Testis (tissue), 3 donors: ENCODE data around the gene OTOG. TPM values are rescaled to one million over a fixed set of nuclear protein-coding genes. Genes with fewer than 3 reads are reported as not detected.

Experiments
- DNase-seq: peaks from one replicate; pipeline ENCODE4 v3.0.0-alpha.2; 2019
- H3K27ac ChIP-seq, 2 donors: fragments of 200-600 bp; sonication (generic); one replicate each; pipeline ENCODE4 v1.5.1; 2019
- H3K27me3 ChIP-seq: fragments of 200-600 bp; sonication (generic); one replicate; pipeline ENCODE4 v1.5.1; 2019
- H3K36me3 ChIP-seq: fragments of 200-600 bp; sonication (generic); one replicate; pipeline ENCODE4 v1.5.1; 2017; ENCODE audit warnings: low read depth; ENCODE audit errors: missing control alignments
- H3K4me1 ChIP-seq: fragments of 200-600 bp; sonication (generic); one replicate; pipeline ENCODE4 v1.5.1; 2019
- H3K4me3 ChIP-seq, 2 donors: fragments of 200-600 bp; sonication (generic); one replicate each; pipeline ENCODE4 v1.5.1; 2017 to 2019
- H3K9me3 ChIP-seq: fragments of 200-600 bp; sonication (generic); one replicate; pipeline ENCODE4 v1.5.1; 2017
- CTCF ChIP-seq, 3 experiments: fragments of 450-650 bp in 2 of 3; fragments of 200-600 bp in 1 of 3; sonication (generic) in 1 of 3; IDR thresholded peaks; one replicate each; pipeline ENCODE4 v1.5.1; 2016 to 2019; ENCODE audit warnings: antibody characterized with exemption in 3 of 3, mild to moderate bottlenecking in 2 of 3, moderate library complexity in 1 of 3
- POLR2A ChIP-seq: fragments of 450-650 bp; IDR thresholded peaks from one replicate; pipeline ENCODE4 v1.6.1; 2017; ENCODE audit warnings: antibody characterized with exemption, mild to moderate bottlenecking, moderate library complexity
- WGBS, 2 donors: methylation state at CpG; one replicate each; pipeline ENCODE4 v1.1.5; 2018; 5-methylcytosine and 5-hydroxymethylcytosine counted together
- intact Hi-C: fragments of 100-400 bp; cut with DNase I; formaldehyde crosslinking; loops from one replicate; pipeline ENCODE4 v1.15.1; 2023; ENCODE audit warnings: low total_unique reads
- polyA plus RNA-seq: library from polyadenylated mRNA; stranded (reverse); fragments of 350-450 nt; fragmentation: Illumina TruSeq; extraction: RNeasy Lipid Tissue Mini Kit (QIAGEN cat#74804); gene quantifications from one replicate; pipeline ENCODE4 v1.2.3, GENCODE V29; 2014; ENCODE audit warnings: low read depth, low replicate concordance; ENCODE audit not compliant: insufficient read depth
- total RNA-seq, 2 donors: library from RNA; depleted of rRNA; stranded (reverse); fragments of >200 nt; gene quantifications; one replicate each; pipeline ENCODE4 v1.2.3, GENCODE V29; 2016

The OTOG gene
- total and polyA plus RNA-seq, 3 donors from 2014 or later: 2.2 to 4.2 (median 2.9) TPM

- no peak for TF ChIP-seq CTCF (IDR thresholded peaks at IDR 0.05)
- intact Hi-C loops: no loop called here
- no peaks in the 10 kb centered on the region for H3K36me3 ChIP-seq
- no peak overlapping the region for H3K27ac ChIP-seq
- H3K9me3 ChIP-seq: no peaks in the 10 kb centered on the region
- H3K4me3 ChIP-seq: no peak overlapping the region
- H3K27me3 ChIP-seq: no peaks in the 10 kb centered on the region
- 94 to 99% methylated on average over 10 of the region's 10 CpGs for WGBS, 2 donors
- no peaks in the 10 kb centered on the region for H3K4me1 ChIP-seq
- no peak for DNase-seq
Observed at GRCh38 chr11:17517186-17517585, 29.9 kb upstream of the OTOG start.

- Histone ChIP-seq H3K9me3 (no peaks in the 10 kb centered on the region), H3K36me3 (no peaks in the 10 kb centered on the region), H3K27ac (no peak overlapping the region), H3K4me3 (no peak overlapping the region), H3K4me1 (no peaks in the 10 kb centered on the region), H3K27me3 (no peaks in the 10 kb centered on the region)
- 91 to 95% methylated on average over 2 of the region's 2 CpGs for WGBS, 2 donors
- DNase-seq: no peak
- TF ChIP-seq POLR2A: no peak
- no peak for TF ChIP-seq CTCF (IDR thresholded peaks at IDR 0.05)
- intact Hi-C loops: no loop called here
Observed at GRCh38 chr11:17518366-17518765, 28.7 kb upstream of the OTOG start.

GRCh38 chr11:17519061-17519885 is 27.8 kb upstream of the OTOG start:
- intact Hi-C loops: no loop called here
- no peak overlapping the region for H3K4me3 ChIP-seq
- H3K36me3 ChIP-seq: no peaks in the 10 kb centered on the region
- no peaks in the 10 kb centered on the region for H3K4me1 ChIP-seq
- no peaks in the 10 kb centered on the region for H3K9me3 ChIP-seq
- TF ChIP-seq CTCF (IDR thresholded peaks at IDR 0.05) (no peak), POLR2A (no peak)
- no peak overlapping the region for H3K27ac ChIP-seq
- WGBS, 2 donors: 81 to 83% methylated on average over 6 to 7 of the region's 7 CpGs
- no peak for DNase-seq
- H3K27me3 ChIP-seq: no peaks in the 10 kb centered on the region

- Histone ChIP-seq H3K27ac (no peak overlapping the region), H3K36me3 (no peaks in the 10 kb centered on the region), H3K4me1 (no peaks in the 10 kb centered on the region), H3K27me3 (no peaks in the 10 kb centered on the region), H3K9me3 (no peaks in the 10 kb centered on the region), H3K4me3 (no peak overlapping the region)
- WGBS, 2 donors: 77 to 91% methylated on average over 10 of the region's 11 CpGs
- no peak for DNase-seq
- TF ChIP-seq POLR2A (no peak), CTCF (IDR thresholded peaks at IDR 0.05) (no peak)
- intact Hi-C loops: no loop called here
Observed at GRCh38 chr11:17521106-17521900, 25.8 kb upstream of the OTOG start.
